ENCODE results near the gene C16orf74. TPM values are rescaled to one million over a fixed set of nuclear protein-coding genes. Genes with fewer than 3 reads are reported as not detected.

Gene C16orf74
- total and polyA plus RNA-seq, 2 of the 13 experiments (the other 11 are each of a cell fraction or from before 2014, with no cell fraction given), result 0.13 to 0.29 TPM

GRCh38 chr16:85799497-85800320 lies 48.8 kb upstream of the C16orf74 start, which contains the start of the genes COX4I1 and EMC8 (continued):
- TF ChIP-seq, protein P1, sequence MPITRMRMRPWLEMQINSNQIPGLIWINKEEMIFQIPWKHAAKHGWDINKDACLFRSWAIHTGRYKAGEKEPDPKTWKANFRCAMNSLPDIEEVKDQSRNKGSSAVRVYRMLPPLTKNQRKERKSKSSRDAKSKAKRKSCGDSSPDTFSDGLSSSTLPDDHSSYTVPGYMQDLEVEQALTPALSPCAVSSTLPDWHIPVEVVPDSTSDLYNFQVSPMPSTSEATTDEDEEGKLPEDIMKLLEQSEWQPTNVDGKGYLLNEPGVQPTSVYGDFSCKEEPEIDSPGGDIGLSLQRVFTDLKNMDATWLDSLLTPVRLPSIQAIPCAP (CRISPR knock-in tag; IDR thresholded peaks at IDR 0.05; ENCODE audit: low read depth), result no peak
- TF ChIP-seq SAFB2 (CRISPR knock-in tag; IDR thresholded peaks at IDR 0.05; ENCODE audit: borderline replicate concordance, low read depth) (peak; percentile 80), ZIK1 (CRISPR knock-in tag; IDR thresholded peaks at IDR 0.05; ENCODE audit: borderline replicate concordance, low read depth) (peak; percentile 4; the same call in 1 of the 2 replicates), ARNT2 (CRISPR knock-in tag; IDR thresholded peaks at IDR 0.05; ENCODE audit: low read depth) (peak; percentile 23), SOX13 (IDR thresholded peaks at IDR 0.05) (no peak), SOX13 (CRISPR knock-in tag; conservative IDR thresholded peaks at IDR 0.05 in 1 of 2, IDR thresholded peaks at IDR 0.05 in 1 of 2) (peak in 1 of 2 experiments; percentile 50; a peak in 1 of 4 replicates), ZBTB46 (CRISPR knock-in tag; IDR thresholded peaks at IDR 0.05; ENCODE audit: borderline replicate concordance) (no peak), DNMT3B (CRISPR knock-in tag; conservative IDR thresholded peaks at IDR 0.05) (peak; percentile 33; the same call in 1 of the 2 replicates), STAT5B (CRISPR knock-in tag; IDR thresholded peaks at IDR 0.05) (no peak), POLR2A (IDR thresholded peaks at IDR 0.05; ENCODE audit: insufficient read depth in 1 of 2, low read depth in 2 of 2, low read length in 2 of 2) (peak; percentile 65 to 88; a peak in 3 of 4 replicates), NKX3-1 (CRISPR knock-in tag; IDR thresholded peaks at IDR 0.05) (peak; percentile 89), MEF2D (CRISPR knock-in tag; IDR thresholded peaks at IDR 0.05) (peak; percentile 39; the same call in 1 of the 2 replicates), ZFY (CRISPR knock-in tag; IDR thresholded peaks at IDR 0.05) (peak; percentile 99), ZNF317 (CRISPR knock-in tag; IDR thresholded peaks at IDR 0.05) (no peak), NCOR1 (IDR thresholded peaks at IDR 0.05; ENCODE audit: borderline replicate concordance, low read length) (no peak)
- TF ChIP-seq, protein P2, sequence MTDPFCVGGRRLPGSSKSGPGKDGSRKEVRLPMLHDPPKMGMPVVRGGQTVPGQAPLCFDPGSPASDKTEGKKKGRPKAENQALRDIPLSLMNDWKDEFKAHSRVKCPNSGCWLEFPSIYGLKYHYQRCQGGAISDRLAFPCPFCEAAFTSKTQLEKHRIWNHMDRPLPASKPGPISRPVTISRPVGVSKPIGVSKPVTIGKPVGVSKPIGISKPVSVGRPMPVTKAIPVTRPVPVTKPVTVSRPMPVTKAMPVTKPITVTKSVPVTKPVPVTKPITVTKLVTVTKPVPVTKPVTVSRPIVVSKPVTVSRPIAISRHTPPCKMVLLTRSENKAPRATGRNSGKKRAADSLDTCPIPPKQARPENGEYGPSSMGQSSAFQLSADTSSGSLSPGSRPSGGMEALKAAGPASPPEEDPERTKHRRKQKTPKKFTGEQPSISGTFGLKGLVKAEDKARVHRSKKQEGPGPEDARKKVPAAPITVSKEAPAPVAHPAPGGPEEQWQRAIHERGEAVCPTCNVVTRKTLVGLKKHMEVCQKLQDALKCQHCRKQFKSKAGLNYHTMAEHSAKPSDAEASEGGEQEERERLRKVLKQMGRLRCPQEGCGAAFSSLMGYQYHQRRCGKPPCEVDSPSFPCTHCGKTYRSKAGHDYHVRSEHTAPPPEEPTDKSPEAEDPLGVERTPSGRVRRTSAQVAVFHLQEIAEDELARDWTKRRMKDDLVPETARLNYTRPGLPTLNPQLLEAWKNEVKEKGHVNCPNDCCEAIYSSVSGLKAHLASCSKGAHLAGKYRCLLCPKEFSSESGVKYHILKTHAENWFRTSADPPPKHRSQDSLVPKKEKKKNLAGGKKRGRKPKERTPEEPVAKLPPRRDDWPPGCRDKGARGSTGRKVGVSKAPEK (CRISPR knock-in tag; IDR thresholded peaks at IDR 0.05; ENCODE audit: borderline replicate concordance), result no peak
- TF ChIP-seq, protein P3, sequence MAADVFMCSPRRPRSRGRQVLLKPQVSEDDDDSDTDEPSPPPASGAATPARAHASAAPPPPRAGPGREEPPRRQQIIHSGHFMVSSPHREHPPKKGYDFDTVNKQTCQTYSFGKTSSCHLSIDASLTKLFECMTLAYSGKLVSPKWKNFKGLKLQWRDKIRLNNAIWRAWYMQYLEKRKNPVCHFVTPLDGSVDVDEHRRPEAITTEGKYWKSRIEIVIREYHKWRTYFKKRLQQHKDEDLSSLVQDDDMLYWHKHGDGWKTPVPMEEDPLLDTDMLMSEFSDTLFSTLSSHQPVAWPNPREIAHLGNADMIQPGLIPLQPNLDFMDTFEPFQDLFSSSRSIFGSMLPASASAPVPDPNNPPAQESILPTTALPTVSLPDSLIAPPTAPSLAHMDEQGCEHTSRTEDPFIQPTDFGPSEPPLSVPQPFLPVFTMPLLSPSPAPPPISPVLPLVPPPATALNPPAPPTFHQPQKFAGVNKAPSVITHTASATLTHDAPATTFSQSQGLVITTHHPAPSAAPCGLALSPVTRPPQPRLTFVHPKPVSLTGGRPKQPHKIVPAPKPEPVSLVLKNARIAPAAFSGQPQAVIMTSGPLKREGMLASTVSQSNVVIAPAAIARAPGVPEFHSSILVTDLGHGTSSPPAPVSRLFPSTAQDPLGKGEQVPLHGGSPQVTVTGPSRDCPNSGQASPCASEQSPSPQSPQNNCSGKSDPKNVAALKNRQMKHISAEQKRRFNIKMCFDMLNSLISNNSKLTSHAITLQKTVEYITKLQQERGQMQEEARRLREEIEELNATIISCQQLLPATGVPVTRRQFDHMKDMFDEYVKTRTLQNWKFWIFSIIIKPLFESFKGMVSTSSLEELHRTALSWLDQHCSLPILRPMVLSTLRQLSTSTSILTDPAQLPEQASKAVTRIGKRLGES (CRISPR knock-in tag; IDR thresholded peaks at IDR 0.05; ENCODE audit: borderline replicate concordance), result 0 out of 2 replicates have a peak, but pooled peaks have one; percentile 46
